ENCODE measurements around the gene RABGAP1L.
"Not testable (repeated sequence)": the region's sequence is repeated elsewhere in the genome, so short reads cannot be mapped to it uniquely, and the experiment has no call there.

RABGAP1L gene

DNA sequence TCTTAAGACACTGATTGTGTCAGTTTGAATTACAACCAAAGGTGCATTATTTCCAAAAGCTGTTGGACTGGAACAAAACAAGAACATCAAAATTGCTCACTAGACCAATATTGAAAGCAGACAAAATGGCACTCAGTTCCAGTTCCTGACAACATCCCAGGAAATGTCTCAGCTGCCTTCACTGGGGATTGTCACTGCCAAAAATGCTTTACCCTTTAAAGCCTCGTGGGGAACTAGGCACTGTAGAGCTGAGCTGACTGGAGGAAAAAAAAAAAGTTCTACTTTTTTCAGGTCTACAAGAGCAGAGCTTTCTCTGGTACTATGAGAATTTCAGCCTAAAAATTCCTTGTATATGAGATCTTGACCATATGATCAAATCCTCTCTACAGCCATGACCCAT is 310.4 kb downstream of the RABGAP1L start:
- no peak for DNase-seq

DNA sequence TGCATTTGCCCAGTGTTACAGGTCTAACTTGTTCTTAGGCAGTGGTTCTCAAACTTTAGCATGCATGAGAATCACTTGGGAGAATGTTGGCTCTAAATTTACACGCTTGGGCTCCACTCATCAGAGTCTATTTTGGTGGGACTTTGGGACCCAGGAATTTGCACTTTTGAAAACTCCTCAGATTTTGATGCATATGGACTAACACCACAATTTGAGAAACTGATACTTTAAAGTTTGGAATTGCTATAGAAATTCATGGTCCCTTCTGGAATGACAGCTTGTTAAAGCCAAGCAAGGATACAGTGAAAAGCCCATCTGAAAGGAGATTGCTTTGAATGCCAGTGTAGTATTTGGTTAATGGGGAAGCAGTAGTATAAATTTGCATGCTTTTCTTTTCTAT is 320.0 kb downstream of the RABGAP1L start:
- no peak for DNase-seq

DNA sequence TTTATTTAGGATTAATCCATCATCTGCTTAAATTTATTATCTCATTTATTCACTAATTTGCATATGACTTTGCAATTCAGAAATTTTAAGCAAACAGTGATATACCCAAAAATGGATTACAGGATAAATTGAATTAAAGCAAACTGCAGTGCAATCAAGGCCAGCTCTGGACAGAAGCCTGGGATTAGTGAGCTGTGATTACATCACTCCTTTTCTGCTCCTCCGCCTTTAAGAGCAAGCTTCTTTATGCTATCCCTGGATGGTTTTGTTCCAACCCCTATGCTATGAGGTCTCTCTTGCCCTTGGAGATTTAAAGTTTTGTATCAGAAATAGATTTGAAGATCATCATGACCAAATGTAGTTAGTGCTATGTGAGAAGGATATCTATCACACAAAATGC is 321.0 kb downstream of the RABGAP1L start:
- no peak for DNase-seq

DNA sequence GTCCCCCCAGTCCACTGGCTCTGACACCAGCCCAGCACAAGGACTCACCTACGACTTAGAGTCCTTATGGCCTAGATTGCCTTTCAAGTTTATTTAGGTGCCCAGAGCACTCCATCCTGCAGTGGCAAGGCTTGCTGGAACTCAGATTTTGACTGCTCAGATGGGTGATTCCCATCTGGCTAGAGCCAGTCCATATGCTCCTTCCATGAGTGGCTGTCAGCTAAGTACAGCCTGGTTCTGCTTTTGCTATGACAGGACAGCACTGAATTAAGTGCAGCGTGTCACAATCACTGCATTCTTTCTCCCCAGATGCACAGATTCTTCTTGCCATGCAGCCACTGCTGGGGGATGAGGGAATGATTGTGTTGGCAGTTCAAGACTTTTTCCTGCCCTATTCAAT is 332.3 kb downstream of the RABGAP1L start:
- DNase-seq = peak; percentile 45

GRCh38 chr1:174497478-174497877 is 338.2 kb downstream of the RABGAP1L start:
- DNase-seq = no peak

DNA sequence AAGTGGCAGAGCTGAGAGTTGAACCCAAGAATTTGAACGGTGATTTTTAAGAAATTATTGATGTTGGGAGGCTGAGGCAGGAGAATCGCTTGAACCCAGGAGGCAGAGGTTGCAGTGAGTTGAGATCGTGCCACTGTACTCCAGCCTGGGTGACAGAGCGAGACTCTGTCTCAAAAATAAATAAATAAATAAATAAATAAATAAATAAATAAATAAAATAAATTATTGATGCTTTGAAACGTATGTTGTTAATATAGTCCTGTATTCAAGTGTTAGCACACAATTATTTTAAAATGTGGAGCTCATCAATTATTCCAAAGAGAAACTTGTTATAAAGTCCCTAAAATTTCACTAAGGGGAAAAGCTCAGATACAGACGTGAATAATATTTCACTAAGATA is 357.4 kb downstream of the RABGAP1L start:
- DNase-seq = not testable (repeated sequence)

DNA sequence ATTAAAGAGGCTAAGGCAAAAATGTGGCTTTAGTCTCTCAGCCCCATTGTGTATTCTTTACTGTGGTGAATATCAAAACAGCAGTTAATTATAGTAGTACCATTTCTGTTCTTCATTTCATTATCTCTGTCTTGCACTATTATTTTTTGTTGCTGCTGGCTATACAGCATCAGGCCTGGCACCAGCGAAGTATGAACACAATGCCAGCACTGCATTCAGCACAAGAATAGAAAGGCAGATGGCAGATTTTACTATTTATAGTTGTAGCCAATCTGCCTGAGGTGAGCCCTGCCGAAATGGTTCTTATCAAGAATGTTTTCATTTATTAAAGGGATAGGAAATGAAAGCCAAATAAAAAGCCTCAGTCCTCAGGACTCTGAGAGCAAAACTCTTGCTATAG is 360.5 kb downstream of the RABGAP1L start:
- peak; percentile 70 for DNase-seq

- DNase-seq = no peak
Observed at GRCh38 chr1:174531751-174532150, 372.4 kb downstream of the RABGAP1L start.

- DNase-seq = no peak
Observed at GRCh38 chr1:174534789-174535188, 375.5 kb downstream of the RABGAP1L start.

GRCh38 chr1:174535207-174535606 is 375.9 kb downstream of the RABGAP1L start:
- no peak for DNase-seq

DNA sequence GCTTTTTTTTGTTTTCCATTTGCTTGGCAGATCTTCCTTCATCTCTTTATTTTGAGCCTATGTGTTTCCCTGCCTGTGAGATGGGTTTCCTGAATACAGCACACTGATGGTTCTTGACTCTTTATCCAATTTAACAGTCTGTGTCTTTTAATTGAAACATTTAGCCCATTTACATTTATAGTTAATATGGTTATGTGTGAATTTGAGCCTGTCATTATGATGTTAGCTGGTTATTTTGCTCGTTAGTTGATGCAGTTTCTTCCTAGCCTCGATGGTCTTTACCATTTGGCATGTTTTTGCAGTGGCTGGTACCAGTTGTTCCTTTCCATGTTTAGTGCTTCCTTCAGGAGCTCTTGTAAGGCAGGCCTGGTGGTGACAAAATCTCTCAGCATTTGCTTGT is 384.1 kb downstream of the RABGAP1L start:
- not testable (repeated sequence) for DNase-seq

DNA sequence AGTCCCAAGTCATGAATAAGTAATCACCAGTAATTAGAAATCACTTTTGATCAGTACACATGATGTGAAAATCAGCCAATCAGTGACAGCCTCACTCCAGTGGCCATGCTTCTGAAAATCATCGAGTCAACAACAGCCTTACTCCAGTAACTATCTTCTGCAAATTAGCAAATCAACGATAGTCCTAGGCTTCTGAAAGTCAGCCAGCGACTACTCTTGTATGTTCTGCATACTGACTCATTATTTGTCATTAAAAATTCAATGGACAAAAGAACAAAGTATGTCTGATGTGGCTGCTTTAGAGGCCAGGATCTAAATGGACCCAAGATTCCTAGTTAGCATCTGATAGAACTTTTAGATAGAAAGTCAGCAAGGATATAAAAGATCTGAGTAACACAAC is 391.0 kb downstream of the RABGAP1L start:
- no peak for DNase-seq

- peak; percentile 3 for DNase-seq
Observed at GRCh38 chr1:174556392-174556791, 397.1 kb downstream of the RABGAP1L start.

DNA sequence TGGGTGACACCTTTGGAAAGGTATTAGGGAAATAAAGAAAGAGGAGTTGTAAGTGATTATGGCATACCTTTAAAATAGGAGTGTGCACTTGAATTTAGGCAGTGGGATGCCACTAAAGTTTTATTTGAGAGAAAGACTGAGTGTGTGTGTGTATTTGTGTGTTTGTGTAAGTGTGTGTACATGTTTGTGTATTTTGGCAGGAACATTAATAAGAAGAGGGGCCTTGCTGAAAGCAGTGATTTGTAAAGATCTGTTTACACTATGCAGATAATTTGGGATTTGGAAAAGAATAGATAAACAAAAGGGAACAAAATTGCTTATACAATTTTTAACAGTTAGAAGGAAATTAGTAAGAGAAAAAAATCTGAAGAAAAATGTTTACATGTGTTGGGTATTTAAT is 409.2 kb downstream of the RABGAP1L start:
- no peak for DNase-seq

DNA sequence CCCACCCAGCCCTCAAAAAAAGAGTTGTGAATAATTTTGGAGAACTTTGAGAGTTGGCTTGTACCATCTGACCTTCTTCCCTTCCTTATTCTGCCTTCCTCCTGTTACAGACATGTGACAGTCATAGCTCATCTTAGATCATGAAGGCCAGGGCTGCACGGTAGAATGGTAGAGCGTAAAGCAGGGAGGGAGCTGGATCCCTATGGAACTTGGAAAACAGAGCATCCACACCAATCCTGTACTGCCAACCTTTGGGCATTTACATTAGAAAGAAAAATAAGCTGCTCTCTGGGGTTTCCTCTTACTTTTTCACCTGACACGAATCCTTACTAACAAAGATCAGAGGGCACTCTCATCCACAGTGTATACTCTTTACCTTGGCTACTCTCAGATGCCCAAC is 409.9 kb downstream of the RABGAP1L start:
- DNase-seq = no peak

- DNase-seq = no peak
Observed at GRCh38 chr1:174572771-174573170, 413.5 kb downstream of the RABGAP1L start.

DNA sequence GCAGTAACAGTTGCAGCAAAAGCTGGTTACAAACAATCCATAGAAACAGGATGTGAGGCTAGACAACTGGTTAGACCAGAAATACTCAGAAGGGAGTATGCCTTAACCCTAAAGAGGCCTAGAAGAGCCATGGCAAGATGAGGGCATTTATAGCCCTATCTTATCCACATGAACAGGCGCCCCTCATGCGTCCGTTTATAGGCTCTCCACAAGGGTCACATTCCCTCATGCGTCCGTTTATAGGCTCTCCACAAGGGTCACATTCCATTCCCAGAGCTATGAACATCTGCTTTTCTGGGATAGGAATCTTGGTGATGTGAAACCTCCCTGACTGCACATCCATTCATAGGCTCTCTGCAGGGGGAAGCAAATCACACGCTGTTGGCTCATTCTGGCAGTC is 416.8 kb downstream of the RABGAP1L start:
- not testable (repeated sequence) for DNase-seq

- no peak for DNase-seq
Observed at GRCh38 chr1:174577681-174578080, 418.4 kb downstream of the RABGAP1L start.

- no peak for DNase-seq
Observed at GRCh38 chr1:174580801-174581200, 421.5 kb downstream of the RABGAP1L start.

- no peak for DNase-seq
Observed at GRCh38 chr1:174583316-174583715, 424.0 kb downstream of the RABGAP1L start.

DNA sequence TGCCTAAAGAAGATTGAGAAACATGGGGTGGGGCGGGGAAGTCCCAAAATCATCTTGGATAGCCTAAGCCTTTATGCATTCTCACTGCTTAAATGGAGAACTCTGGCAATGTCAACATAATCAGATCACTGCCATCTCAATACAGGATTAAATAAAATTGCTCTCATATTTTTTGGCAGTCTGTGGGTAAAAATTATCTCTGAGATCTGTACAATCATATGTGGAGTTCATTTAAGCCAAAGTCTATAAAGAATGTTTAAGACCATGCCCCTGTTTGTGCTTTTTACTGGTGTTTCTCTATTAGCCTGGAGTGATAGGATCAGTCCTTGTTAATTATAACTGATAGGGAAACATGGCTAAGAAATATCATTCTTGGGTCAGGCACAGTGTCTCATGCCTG is 424.8 kb downstream of the RABGAP1L start:
- DNase-seq = no peak

GRCh38 chr1:174588618-174589017 is 429.3 kb downstream of the RABGAP1L start:
- DNase-seq = not testable (repeated sequence)

DNA sequence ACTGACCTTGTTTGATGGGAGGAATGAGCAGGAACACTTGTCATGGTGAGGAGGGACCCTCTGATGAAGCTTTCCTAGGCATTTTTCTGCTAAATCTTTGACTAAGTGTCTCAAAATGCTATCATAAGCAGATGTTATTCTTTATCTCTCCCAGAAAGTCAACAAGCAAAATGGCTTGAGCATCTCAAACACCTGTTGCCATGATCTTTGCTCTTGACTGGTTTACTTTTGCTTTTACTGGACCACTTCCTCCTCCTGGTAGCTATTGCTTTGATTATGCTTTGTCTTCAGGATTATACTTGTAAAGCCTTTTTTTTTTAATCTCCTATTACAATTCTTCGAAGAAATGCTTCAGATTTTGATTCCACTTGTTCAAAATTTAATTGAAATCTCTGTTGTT is 445.9 kb downstream of the RABGAP1L start:
- DNase-seq = no peak

GRCh38 chr1:174606471-174606870 is 447.2 kb downstream of the RABGAP1L start:
- DNase-seq = no peak

GRCh38 chr1:174617905-174618304 is 458.6 kb downstream of the RABGAP1L start:
- DNase-seq = not testable (repeated sequence)
